ENCODE data around the gene TTLL1.

- TF ChIP-seq CTCF (conservative IDR thresholded peaks at IDR 0.05; ENCODE audit: low read depth in 2 of 2) (peak; percentile 85 to 96), EZH2phosphoT487 (IDR thresholded peaks at IDR 0.05; ENCODE audit: unreplicated experiment) (no peak), POLR2AphosphoS5 (IDR thresholded peaks at IDR 0.05; ENCODE audit: low read depth) (no peak), ZNF331 (CRISPR knock-in tag; IDR thresholded peaks at IDR 0.05; ENCODE audit: low read depth) (no peak), CREB1 (CRISPR knock-in tag; IDR thresholded peaks at IDR 0.05; ENCODE audit: low read depth) (no peak), EZH2 (IDR thresholded peaks at IDR 0.05; ENCODE audit: low read depth, unreplicated experiment) (no peak), REST (IDR thresholded peaks at IDR 0.05; ENCODE audit: unreplicated experiment) (no peak), JUNB (IDR thresholded peaks at IDR 0.05; ENCODE audit: unreplicated experiment) (no peak)
These were observed 29.0 kb downstream of the TTLL1 start for GRCh38 chr22:43060183-43060582.

All from GM23338 (cell line).